Endometrium (tissue), 2 donors: Measurements from ENCODE around the gene SERPINA3.

Experiments
- FAIRE-seq: peaks from 2 replicates; lab custom pipeline; 2012; peaks lifted over from hg19 to GRCh38; lab: Jason Lieb, UNC
- donor health status: control.
- donor health status: control.

Gene SERPINA3

DNA sequence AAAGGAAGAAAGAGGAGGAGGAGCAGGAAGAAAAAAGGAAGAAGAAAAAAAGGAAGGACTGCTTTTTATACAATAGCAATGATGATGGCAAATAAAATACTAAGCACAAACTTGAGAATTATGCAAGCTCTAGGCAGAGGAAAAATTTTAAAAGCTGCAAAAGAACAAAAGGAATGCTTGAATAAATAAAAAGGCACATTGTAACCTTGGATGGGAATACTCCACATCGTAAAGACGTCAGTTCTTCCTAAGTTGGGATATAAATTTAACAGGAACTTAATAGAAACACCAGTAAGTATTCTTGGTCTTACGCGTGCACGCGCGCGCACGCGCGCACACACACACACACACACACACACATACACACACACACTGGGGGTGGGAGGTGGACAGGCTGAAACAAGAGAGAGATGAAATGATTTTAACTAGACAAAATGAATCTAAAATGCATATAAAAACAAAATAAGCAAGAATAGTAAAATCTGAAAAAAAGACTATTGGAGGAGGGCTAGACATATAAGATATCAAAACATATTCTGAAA lies 43.0 kb downstream of the SERPINA3 start:
- FAIRE-seq: peak; percentile 71

DNA sequence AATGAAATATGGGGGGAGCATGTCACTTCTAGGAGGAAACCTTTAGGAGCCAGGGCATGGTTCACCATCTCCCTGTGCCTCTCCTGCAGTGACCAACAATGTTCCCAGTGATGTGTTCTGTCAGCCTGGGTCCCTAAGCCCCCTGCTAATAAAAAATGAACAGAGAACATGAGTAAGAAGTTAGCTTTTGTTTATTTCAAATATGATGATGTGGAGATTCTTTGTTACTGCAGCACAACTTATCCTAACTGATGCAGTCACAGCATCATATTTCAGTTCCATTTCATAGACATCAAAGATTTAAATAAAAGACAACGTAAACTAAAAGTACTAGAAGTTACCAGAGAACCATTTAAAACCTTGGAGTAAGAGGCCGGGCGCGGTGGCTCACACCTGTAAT lies 43.9 kb downstream of the SERPINA3 start:
- no peak for FAIRE-seq

- FAIRE-seq: no peak
Observed at GRCh38 chr14:94659256-94659655, 47.1 kb downstream of the SERPINA3 start.

- no peak for FAIRE-seq
Observed at GRCh38 chr14:94659901-94660300, 47.7 kb downstream of the SERPINA3 start.

DNA sequence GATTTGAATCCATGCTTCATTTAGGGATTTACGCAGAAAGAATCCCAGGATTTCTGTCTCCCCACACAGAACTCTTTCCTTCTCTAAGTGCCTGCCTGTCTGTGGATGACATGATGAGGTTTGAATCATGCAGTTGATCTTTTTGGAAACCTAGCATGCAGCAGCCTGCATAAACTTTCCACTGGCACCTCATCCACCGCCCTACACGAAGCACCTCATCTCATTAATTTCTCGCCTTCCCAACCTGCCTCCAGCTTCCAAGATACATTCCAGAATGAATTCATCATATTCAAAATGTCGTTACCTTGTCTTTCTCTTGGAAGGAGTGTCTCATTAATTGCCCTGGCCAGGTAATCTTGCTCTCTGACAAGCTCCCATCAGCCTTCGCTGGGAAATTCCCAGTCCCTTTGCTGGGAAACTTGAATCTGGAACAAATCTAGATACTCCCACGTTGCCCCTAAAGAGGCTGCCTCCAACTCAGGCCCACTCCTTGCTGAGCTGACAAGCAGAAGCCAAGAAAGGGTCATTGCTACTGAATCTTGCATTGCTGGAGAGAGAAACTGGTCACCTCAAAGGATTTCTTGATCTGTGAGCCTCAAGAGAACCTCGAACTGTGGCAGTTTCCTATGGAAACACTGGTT lies 48.2 kb downstream of the SERPINA3 start:
- FAIRE-seq: no peak

DNA sequence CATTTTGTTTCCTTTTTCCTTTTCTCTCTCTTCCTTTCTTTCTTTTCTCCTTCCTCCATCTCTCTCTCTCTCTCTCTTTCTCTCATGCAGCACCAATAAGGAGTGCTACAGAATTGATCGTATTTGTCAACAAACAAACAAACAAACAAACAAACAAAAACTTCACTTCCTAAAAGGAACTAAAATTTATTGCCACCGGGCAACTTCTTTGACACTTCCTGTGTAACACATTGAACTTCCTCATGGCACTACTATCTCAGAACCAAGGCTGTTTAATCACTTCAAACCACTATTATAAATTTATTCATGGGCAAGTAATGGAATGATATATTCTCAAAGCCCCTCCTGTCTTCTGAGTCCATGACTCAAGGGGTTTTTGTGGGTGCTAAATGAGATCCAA lies 51.3 kb downstream of the SERPINA3 start:
- no peak for FAIRE-seq

GRCh38 chr14:94663965-94664704 lies 51.9 kb downstream of the SERPINA3 start:
- no peak for FAIRE-seq

- no peak for FAIRE-seq
Observed at GRCh38 chr14:94665121-94665520, 52.9 kb downstream of the SERPINA3 start.

GRCh38 chr14:94665544-94665943 lies 53.4 kb downstream of the SERPINA3 start:
- peak; percentile 95 for FAIRE-seq

DNA sequence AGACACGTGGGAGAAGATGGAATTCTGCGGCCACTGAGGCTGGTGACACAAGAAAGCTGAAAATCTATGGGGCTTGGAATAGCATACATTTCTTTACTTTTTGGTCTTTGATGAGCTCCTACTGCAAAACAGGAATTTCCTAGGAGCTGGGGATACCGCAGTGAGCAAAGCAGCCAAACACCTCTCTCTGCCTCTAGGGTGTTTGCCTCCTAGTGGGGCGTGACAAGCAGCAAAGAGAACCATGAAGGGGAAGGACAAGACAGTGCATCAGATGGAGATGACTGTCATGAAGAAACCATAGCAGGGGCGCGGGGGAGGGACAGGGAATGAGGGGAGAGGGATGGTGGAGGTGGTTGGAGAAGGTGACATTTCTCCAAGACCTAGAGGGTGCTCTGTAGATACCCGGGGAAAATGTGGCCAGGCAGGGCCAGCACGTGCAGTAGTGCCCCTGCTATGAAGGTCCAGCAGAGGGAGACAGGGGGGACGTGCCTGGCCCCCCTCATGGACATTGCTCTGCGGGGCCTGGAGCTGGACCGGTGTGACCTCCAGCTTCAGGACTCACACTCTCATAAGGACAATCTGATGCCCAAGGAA lies 58.6 kb downstream of the SERPINA3 start:
- FAIRE-seq: no peak

- FAIRE-seq: no peak
Observed at GRCh38 chr14:94671870-94672444, 59.8 kb downstream of the SERPINA3 start.

DNA sequence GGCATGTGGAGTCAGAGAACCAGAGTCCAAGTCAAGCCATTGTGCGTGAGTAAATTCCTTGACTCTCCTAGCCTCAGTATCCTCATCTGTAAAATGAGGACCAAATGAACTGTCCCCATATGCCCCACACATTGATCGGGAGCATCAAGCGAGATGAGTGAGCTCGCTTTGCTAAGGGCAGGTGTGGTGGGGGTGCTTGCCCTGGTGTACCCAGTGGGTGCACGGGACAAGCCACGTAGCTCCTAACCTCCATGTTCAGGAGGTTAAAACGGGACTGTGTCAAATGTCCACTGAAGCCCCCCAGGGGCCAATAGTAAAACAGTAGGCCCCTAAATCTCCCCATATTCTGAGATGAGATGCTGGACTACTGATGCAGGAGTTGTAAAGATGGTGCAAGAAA lies 60.9 kb downstream of the SERPINA3 start:
- no peak for FAIRE-seq
